Osteocyte (in vitro differentiated cells): Measurements from ENCODE around the gene GPHB5. TPM values are rescaled to one million over a fixed set of nuclear protein-coding genes. Genes with fewer than 3 reads are reported as not detected.

ENCODE experiments used
- DNase-seq: peaks from one replicate; pipeline ENCODE4 v3.0.0; 2021; ENCODE audit warnings: mixed read lengths; ENCODE audit not compliant: unreplicated experiment; ENCODE audit errors: extremely low spot score
- H3K27ac Mint-ChIP-seq: one replicate; pipeline ENCODE4 v1.8.0; 2021; ENCODE audit warnings: mild to moderate bottlenecking, mixed read lengths; ENCODE audit not compliant: unreplicated experiment
- H3K27me3 Mint-ChIP-seq: one replicate; pipeline ENCODE4 v1.8.0; 2021; ENCODE audit warnings: mixed read lengths; ENCODE audit not compliant: unreplicated experiment
- H3K36me3 Mint-ChIP-seq: one replicate; pipeline ENCODE4 v1.8.0; 2021; ENCODE audit warnings: mixed read lengths; ENCODE audit not compliant: unreplicated experiment
- H3K4me1 Mint-ChIP-seq: one replicate; pipeline ENCODE4 v1.8.0; 2021; ENCODE audit warnings: mixed read lengths; ENCODE audit not compliant: unreplicated experiment
- H3K4me3 Mint-ChIP-seq: one replicate; pipeline ENCODE4 v1.8.0; 2021; ENCODE audit warnings: mild to moderate bottlenecking, moderate library complexity, mixed read lengths; ENCODE audit not compliant: unreplicated experiment
- H3K9me3 Mint-ChIP-seq: one replicate; pipeline ENCODE4 v1.8.0; 2021; ENCODE audit warnings: mixed read lengths; ENCODE audit not compliant: unreplicated experiment
- CTCF ChIP-seq: fragments of 200-600 bp; sonication (generic); IDR thresholded peaks from 2 replicates; pipeline ENCODE4 v1.5.0; 2021; ENCODE audit warnings: antibody characterized with exemption, mild to moderate bottlenecking, moderate library complexity
- total RNA-seq: library from RNA; stranded (reverse); gene quantifications from 2 replicates; pipeline ENCODE4 v1.2.1, GENCODE V29; 2021

GPHB5 gene
- total RNA-seq, 1 donor from 2014 or later = not detected

GRCh38 chr14:63295231-63295685, 23.5 kb downstream of the GPHB5 start:
- no peak overlapping the region for H3K4me3 Mint-ChIP-seq
- H3K4me1 Mint-ChIP-seq = no peaks in the 10 kb centered on the region
- DNase-seq = no peak
- peaks cover 39% of the 10 kb centered on the region for H3K36me3 Mint-ChIP-seq
- no peaks in the 10 kb centered on the region for H3K27me3 Mint-ChIP-seq
- H3K9me3 Mint-ChIP-seq = peaks cover 24% of the 10 kb centered on the region
- no peak for TF ChIP-seq CTCF
- no peak overlapping the region for H3K27ac Mint-ChIP-seq

- peaks cover 50% of the 10 kb centered on the region for H3K36me3 Mint-ChIP-seq
- peaks cover 24% of the 10 kb centered on the region for H3K9me3 Mint-ChIP-seq
- no peak for TF ChIP-seq CTCF
- DNase-seq = no peak
- H3K27ac Mint-ChIP-seq = no peak overlapping the region
- H3K4me1 Mint-ChIP-seq = no peaks in the 10 kb centered on the region
- no peaks in the 10 kb centered on the region for H3K27me3 Mint-ChIP-seq
- no peak overlapping the region for H3K4me3 Mint-ChIP-seq
Measured at GRCh38 chr14:63292805-63293204, 25.9 kb downstream of the GPHB5 start.

- TF ChIP-seq CTCF = no peak
- no peak for DNase-seq
- Mint-ChIP-seq H3K4me1 (no peaks in the 10 kb centered on the region), H3K27ac (no peak overlapping the region), H3K27me3 (no peaks in the 10 kb centered on the region), H3K9me3 (peaks cover 24% of the 10 kb centered on the region), H3K36me3 (peaks cover 50% of the 10 kb centered on the region), H3K4me3 (no peak overlapping the region)
Measured at GRCh38 chr14:63290741-63291430, 27.8 kb downstream of the GPHB5 start.

- TF ChIP-seq CTCF = no peak
- DNase-seq = no peak
- H3K4me1 Mint-ChIP-seq = no peaks in the 10 kb centered on the region
- no peaks in the 10 kb centered on the region for H3K27me3 Mint-ChIP-seq
- H3K9me3 Mint-ChIP-seq = peaks cover 10% of the 10 kb centered on the region
- no peak overlapping the region for H3K27ac Mint-ChIP-seq
- H3K36me3 Mint-ChIP-seq = peaks cover 46% of the 10 kb centered on the region
- H3K4me3 Mint-ChIP-seq = no peak overlapping the region
Measured at GRCh38 chr14:63288853-63289252, 29.9 kb downstream of the GPHB5 start.

GRCh38 chr14:63287666-63288483, 30.9 kb downstream of the GPHB5 start:
- no peak for DNase-seq
- Mint-ChIP-seq H3K4me3 (no peak overlapping the region), H3K27ac (no peak overlapping the region)

More at GRCh38 chr14:63287666-63288483, 30.9 kb downstream of the GPHB5 start:
- peaks cover 4% of the 10 kb centered on the region for H3K9me3 Mint-ChIP-seq
- peaks cover 37% of the 10 kb centered on the region for H3K36me3 Mint-ChIP-seq
- H3K4me1 Mint-ChIP-seq = no peaks in the 10 kb centered on the region
- no peaks in the 10 kb centered on the region for H3K27me3 Mint-ChIP-seq
- TF ChIP-seq CTCF = no peak
